ENCODE measurements around the gene OGA. TPM values are rescaled to one million over a fixed set of nuclear protein-coding genes. Genes with fewer than 3 reads are reported as not detected.
A peak's percentile ranks its signal among the peaks of the same experiment; 100 is the strongest.

The OGA gene
- total and polyA plus RNA-seq, 2 experiments from 2014 or later, result 42.5 to 78.0 TPM

DNA sequence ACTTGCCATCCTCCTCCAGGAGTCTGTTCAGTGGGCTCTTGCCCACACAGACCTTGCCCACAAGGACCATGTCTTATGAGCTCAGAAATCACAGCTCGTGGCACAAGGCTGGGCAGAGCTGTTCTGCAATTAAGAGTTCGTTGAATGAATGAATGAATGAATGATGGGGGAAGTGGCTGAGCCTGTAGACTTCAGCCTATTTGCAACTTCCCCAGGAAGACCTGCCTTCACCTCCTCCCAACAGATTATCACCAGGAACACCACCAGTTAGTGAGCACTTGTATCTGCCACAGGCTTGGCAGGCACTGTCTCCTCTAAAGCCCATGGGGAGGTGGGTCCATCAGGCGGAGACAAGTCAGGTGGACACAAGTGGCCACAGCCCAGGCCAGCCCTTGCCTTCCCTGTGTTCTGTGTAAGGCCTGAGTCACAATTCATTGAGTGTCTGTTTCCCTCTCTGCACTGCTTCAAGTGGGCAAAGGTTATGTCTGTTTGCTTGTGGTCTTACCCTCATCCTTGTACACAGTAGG, 40.6 kb downstream of the OGA start:
- Histone ChIP-seq H3K4me2 (ENCODE audit: unreplicated experiment) (no peak overlapping the region), H3F3A (ENCODE audit: insufficient read depth) (peaks cover 6% of the 10 kb centered on the region), H2AFZ (no peak overlapping the region), H3K9ac (no peak overlapping the region), H4K20me1 (ENCODE audit: insufficient read depth) (no peaks in the 10 kb centered on the region), H3K27ac (no peak overlapping the region), H3K79me2 (ENCODE audit: insufficient read depth) (no peaks in the 10 kb centered on the region), H3K9me3 (ENCODE audit: low read depth) (no peaks in the 10 kb centered on the region), H3K27me3 (replicated peaks; ENCODE audit: insufficient read depth) (peaks cover 27% of the 10 kb centered on the region), H3K36me3 (ENCODE audit: low read depth) (no peaks in the 10 kb centered on the region), H3K4me3 (no peak overlapping the region), H3K4me1 (ENCODE audit: insufficient read depth) (no peaks in the 10 kb centered on the region; the same call in 1 of the 2 replicates), H3K9me2 (ENCODE audit: insufficient read depth) (no peaks in the 10 kb centered on the region)
- 93 to 97% methylated on average over 3 of the region's 3 CpGs for WGBS, 2 experiments (ENCODE audit: low coverage in 1 of 2, low lambda C conversion rate in 2 of 2, missing lambda C conversion rate in 2 of 2)
- in situ Hi-C loops (cut with MboI), result no loop called here
- TF ChIP-seq EZH2phosphoT487 (IDR thresholded peaks at IDR 0.05; ENCODE audit: insufficient read depth, low read depth) (no peak), EZH2 (IDR thresholded peaks at IDR 0.05; ENCODE audit: insufficient read depth, poor library complexity, severe bottlenecking) (no peak)
- DNase-seq, result no peak

DNA sequence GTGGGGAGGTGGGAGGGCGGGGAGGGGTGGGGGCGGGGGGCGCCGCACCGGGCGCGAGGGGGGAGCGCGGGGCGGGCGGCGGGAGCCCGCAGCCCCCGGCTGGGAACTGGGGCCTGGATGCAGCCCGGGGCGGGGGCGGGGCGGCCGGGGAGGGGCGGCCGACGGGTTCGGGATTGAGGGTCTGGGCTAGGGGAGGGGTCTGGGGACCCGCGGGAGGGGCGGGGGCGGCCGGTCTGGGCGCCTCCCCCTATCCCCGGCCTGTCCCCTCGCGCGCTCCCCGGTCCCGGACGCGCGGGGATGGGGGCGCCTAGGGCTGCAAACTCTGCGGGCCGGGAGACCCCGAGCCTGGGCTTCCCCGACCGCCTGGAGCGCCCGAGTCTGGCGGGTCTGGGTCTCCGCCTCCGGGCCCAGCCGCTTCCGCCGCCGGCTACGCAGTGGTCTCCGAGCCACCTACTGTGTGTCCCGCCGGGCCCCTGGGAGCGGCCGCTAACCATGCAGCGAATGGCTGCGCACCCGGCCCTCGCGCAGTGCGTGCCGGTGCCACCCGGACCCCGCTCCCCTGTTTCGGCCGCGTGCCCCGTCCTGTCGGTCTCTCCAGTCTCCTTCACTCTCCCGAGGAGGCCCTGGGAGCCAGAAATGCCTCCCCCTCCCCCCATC, 42.0 kb downstream of the OGA start:
- Histone ChIP-seq H3K4me2 (ENCODE audit: unreplicated experiment) (no peak overlapping the region), H3K27me3 (replicated peaks; ENCODE audit: insufficient read depth) (peaks cover 35% of the 10 kb centered on the region)
- in situ Hi-C loops (cut with MboI), result no loop called here

DNA sequence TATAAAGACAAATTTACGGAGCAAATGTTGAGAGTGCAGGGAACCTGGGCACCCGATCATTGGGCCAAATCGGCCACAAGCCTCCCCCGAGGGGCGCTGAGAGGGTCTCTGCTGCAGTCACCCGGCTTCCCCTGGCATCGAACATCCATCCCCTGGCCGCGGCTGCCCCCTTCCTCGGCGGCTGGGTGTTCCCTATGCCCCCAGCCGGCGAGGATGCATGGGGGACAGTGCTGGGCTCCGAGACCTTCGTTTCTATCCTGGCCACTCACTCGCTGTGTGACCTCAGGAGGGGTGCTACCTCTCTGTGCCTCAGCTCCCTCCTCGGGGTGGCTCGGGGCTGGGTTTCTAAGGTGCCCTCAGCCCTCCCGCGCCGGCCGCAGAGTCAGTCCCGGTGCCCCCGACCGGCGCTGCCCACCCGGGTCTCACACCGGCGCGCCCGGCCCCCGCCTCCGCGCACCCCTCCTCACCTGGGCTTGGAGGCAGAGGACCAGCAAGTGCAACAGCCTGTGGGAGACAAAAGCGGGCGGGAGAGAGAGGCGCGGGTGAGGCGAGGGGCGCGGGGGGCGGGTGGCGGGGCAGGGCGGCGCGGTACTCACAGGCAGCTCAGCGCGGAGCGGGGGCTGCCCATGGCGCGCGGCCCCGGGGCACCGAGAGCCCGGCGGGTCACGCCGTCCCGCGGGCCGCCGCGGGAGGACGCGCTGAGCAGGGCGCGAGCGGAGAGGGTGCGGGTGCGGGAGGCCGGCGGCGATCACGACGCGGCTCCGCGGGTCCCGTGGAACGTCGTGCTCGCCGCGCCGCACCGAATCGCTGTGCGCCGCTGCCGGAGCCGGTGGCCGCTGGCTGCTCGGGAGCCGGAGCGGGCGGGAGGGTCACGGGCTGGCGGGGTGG, 42.7 kb downstream of the OGA start, which contains the start of gene FGF8:
Gene FGF8, minus strand, starts transcription at position 842 of the 888 bp plus-strand sequence. Its CDS starts 214 bp downstream, at position 628.
- Histone ChIP-seq H3K79me2 (ENCODE audit: insufficient read depth) (no peaks in the 10 kb centered on the region), H2AFZ (no peak within 1 kb of the TSS), H3K4me3 (no peak within 1 kb of the TSS), H3K27ac (no peak within 1 kb of the TSS), H3K9me3 (ENCODE audit: low read depth) (no peaks in the 10 kb centered on the region), H3K4me2 (ENCODE audit: unreplicated experiment) (no peak within 1 kb of the TSS), H3K36me3 (ENCODE audit: low read depth) (no peaks in the 10 kb centered on the region), H3K27me3 (replicated peaks; ENCODE audit: insufficient read depth) (peaks cover 35% of the 10 kb centered on the region), H4K20me1 (ENCODE audit: insufficient read depth) (no peaks in the 10 kb centered on the region), H3K4me1 (ENCODE audit: insufficient read depth) (no peaks in the 10 kb centered on the region), H3K9me2 (ENCODE audit: insufficient read depth) (no peaks in the 10 kb centered on the region), H3K9ac (no peak within 1 kb of the TSS), H3F3A (ENCODE audit: insufficient read depth) (no peaks in the 10 kb centered on the region)
- WGBS, 2 experiments (ENCODE audit: low coverage in 1 of 2, low lambda C conversion rate in 2 of 2, missing lambda C conversion rate in 2 of 2), result 1 to 4% methylated on average over 35 to 76 of the region's 98 CpGs
- peak; percentile 36 for DNase-seq
- TF ChIP-seq EZH2 (IDR thresholded peaks at IDR 0.05; ENCODE audit: insufficient read depth, poor library complexity, severe bottlenecking) (peak; percentile 98), EZH2phosphoT487 (IDR thresholded peaks at IDR 0.05; ENCODE audit: insufficient read depth, low read depth) (0 out of 2 replicates have a peak, but pooled peaks have one; percentile 35)
- in situ Hi-C loops (cut with MboI), result no loop called here

More for the DNA sequence above, 42.0 kb downstream of the OGA start:
- H4K20me1 ChIP-seq (ENCODE audit: insufficient read depth), result no peaks in the 10 kb centered on the region
- H3K9ac ChIP-seq, result no peak overlapping the region
- no peak overlapping the region for H2AFZ ChIP-seq
- DNase-seq, result no peak
- no peak overlapping the region for H3K4me3 ChIP-seq
- whole genome bisulfite sequencing, 2 experiments (ENCODE audit: low coverage in 1 of 2, low lambda C conversion rate in 2 of 2, missing lambda C conversion rate in 2 of 2), result 6 to 12% methylated on average over 12 to 48 of the region's 74 CpGs
- 0 out of 2 replicates have a peak, but pooled peaks have one; percentile 74 for TF ChIP-seq EZH2phosphoT487 (IDR thresholded peaks at IDR 0.05; ENCODE audit: insufficient read depth, low read depth)
- peak; percentile 92 for TF ChIP-seq EZH2 (IDR thresholded peaks at IDR 0.05; ENCODE audit: insufficient read depth, poor library complexity, severe bottlenecking)
- H3F3A ChIP-seq (ENCODE audit: insufficient read depth), result no peaks in the 10 kb centered on the region
- no peak overlapping the region for H3K27ac ChIP-seq
- no peaks in the 10 kb centered on the region for H3K4me1 ChIP-seq (ENCODE audit: insufficient read depth)
- H3K79me2 ChIP-seq (ENCODE audit: insufficient read depth), result no peaks in the 10 kb centered on the region
- H3K9me3 ChIP-seq (ENCODE audit: low read depth), result no peaks in the 10 kb centered on the region
- no peaks in the 10 kb centered on the region for H3K9me2 ChIP-seq (ENCODE audit: insufficient read depth)
- no peaks in the 10 kb centered on the region for H3K36me3 ChIP-seq (ENCODE audit: low read depth)

DNA sequence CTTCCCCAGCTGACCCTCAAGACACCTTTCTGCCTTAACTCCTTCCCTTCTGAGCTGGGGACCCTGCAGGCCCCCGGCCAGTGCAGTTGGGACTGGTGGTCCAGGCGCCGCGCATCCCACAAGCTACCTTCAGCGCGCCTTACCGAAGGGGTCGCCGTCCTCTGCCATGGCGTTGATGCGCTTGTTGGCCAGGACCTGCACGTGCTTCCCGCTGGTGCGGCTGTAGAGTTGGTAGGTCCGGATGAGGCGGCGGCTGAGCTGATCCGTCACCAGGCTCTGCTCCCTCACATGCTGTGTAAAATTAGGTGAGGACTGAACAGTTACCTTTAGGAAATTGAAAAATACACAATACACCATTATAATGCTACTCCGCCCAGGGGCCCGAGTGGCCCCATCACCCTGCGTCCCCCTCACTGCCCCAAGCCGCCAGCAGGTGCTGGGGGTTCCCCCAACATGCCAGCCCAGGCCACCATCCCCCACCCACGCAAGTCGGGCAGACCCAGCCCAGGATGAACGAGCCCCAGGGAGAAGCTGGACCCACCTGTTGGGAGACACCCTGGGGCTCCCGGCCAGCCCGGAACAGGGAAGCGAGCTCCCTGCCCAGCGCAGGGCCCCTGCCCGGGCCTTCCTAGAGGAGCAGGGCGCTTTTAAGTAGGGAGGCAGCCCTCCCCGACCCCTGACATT, 43.5 kb downstream of the OGA start:
- Histone ChIP-seq H3K9me2 (ENCODE audit: insufficient read depth) (no peaks in the 10 kb centered on the region), H3K27ac (no peak overlapping the region), H3K9ac (no peak overlapping the region), H3K4me1 (ENCODE audit: insufficient read depth) (no peaks in the 10 kb centered on the region), H3K9me3 (ENCODE audit: low read depth) (no peaks in the 10 kb centered on the region), H3K27me3 (replicated peaks; ENCODE audit: insufficient read depth) (peaks cover 35% of the 10 kb centered on the region), H3K79me2 (ENCODE audit: insufficient read depth) (no peaks in the 10 kb centered on the region), H3K4me3 (no peak overlapping the region), H3F3A (ENCODE audit: insufficient read depth) (no peaks in the 10 kb centered on the region), H3K4me2 (ENCODE audit: unreplicated experiment) (no peak overlapping the region), H2AFZ (no peak overlapping the region), H4K20me1 (ENCODE audit: insufficient read depth) (no peaks in the 10 kb centered on the region), H3K36me3 (ENCODE audit: low read depth) (no peaks in the 10 kb centered on the region)
- peak; percentile 25 for DNase-seq
- WGBS, 2 experiments (ENCODE audit: low coverage in 1 of 2, low lambda C conversion rate in 2 of 2, missing lambda C conversion rate in 2 of 2), result 9 to 11% methylated on average over 32 of the region's 32 CpGs
- in situ Hi-C loops (cut with MboI), result loop anchor here (25.0 kb wide), 1 partner anchor 587 kb away; no protein-coding TSS in a partner anchor
- no peak for TF ChIP-seq EZH2 (IDR thresholded peaks at IDR 0.05; ENCODE audit: insufficient read depth, poor library complexity, severe bottlenecking)
- no peak for TF ChIP-seq EZH2phosphoT487 (IDR thresholded peaks at IDR 0.05; ENCODE audit: insufficient read depth, low read depth)
